Endothelial cell of umbilical vein (primary cell): Measurements from ENCODE around the gene DNAAF5. TPM values are rescaled to one million over a fixed set of nuclear protein-coding genes. Genes with fewer than 3 reads are reported as not detected.

Experiments
- BruUV-seq: library from RNA; stranded (reverse); fragments of 400-500 nt; replicated peaks from 2 replicates; lab custom pipeline; 2021; lab: Mats Ljungman, UMichigan
- CTCF ChIA-PET: fragments of 300-600, 350-600 bp; sonication (Branson Sonifier 250); formaldehyde crosslinking; loops from one replicate; lab custom pipeline; 2021; ENCODE audit warnings: antibody characterized with exemption, inconsistent platforms; lab: Charles Lee
- POLR2A ChIA-PET: fragments of 300-600, 350-600 bp; sonication (Branson Sonifier 250); formaldehyde crosslinking; loops from one replicate; lab custom pipeline; 2021; ENCODE audit warnings: antibody characterized with exemption, inconsistent platforms; lab: Charles Lee
- DNase-seq: peaks from one replicate; pipeline ENCODE4 v3.0.0-alpha.2; 2011; ENCODE audit warnings: low read depth, low spot score
- FAIRE-seq: peaks from 2 replicates; lab custom pipeline; 2011; peaks lifted over from hg19 to GRCh38; lab: Jason Lieb, UNC
- H2AFZ ChIP-seq: 2 replicates; pipeline ENCODE4 v1.6.0; 2012; ENCODE audit warnings: low read depth, low read length, control low read depth, inconsistent platforms
- H3K27ac ChIP-seq: 2 replicates; pipeline ENCODE4 v1.5.1; 2011; ENCODE audit warnings: low read depth, mild to moderate bottlenecking, control low read depth, low read length, moderate library complexity; ENCODE audit not compliant: insufficient read depth
- H3K27me3 ChIP-seq, 2 experiments: 2 replicates each; pipeline versions ENCODE4 v1.6.0 to v1.6.1; 2011; ENCODE audit warnings: low read length in 2 of 2, mixed read lengths in 1 of 2; ENCODE audit not compliant: control insufficient read depth in 2 of 2, insufficient read depth in 2 of 2
- H3K36me3 ChIP-seq, 2 experiments: 2 replicates in 1 of 2; 3 replicates in 1 of 2; pipeline ENCODE4 v1.5.1; 2011; ENCODE audit warnings: low read length in 2 of 2, mild to moderate bottlenecking in 1 of 2, moderate library complexity in 1 of 2; ENCODE audit not compliant: control insufficient read depth in 2 of 2, insufficient read depth in 2 of 2; ENCODE audit errors: extremely low read depth in 1 of 2
- H3K4me1 ChIP-seq: 3 replicates; pipeline ENCODE4 v1.5.1; 2011; ENCODE audit warnings: mild to moderate bottlenecking, low read length; ENCODE audit not compliant: control insufficient read depth, insufficient read depth; ENCODE audit errors: extremely low read depth
- H3K4me2 ChIP-seq: 2 replicates; pipeline ENCODE4 v1.6.1; 2011; ENCODE audit warnings: low read length, control low read depth, mixed read lengths; ENCODE audit not compliant: insufficient read depth
- H3K4me3 ChIP-seq, 3 experiments: fragments of 200-600 bp in 1 of 3; sonication (generic), shearing (Covaris generic) in 1 of 3; replicated peaks in 1 of 3; 2 replicates each; pipeline ENCODE4 v1.5.1; 2011 to 2016; ENCODE audit warnings: control low read depth in 3 of 3, low read length in 3 of 3, mild to moderate bottlenecking in 2 of 3, inconsistent platforms in 1 of 3, low read depth in 1 of 3, moderate library complexity in 1 of 3; ENCODE audit not compliant: insufficient read depth in 1 of 3
- H3K79me2 ChIP-seq: 2 replicates; pipeline ENCODE4 v1.6.0; 2012; ENCODE audit warnings: low read length, inconsistent platforms; ENCODE audit not compliant: control insufficient read depth, insufficient read depth
- H3K9ac ChIP-seq: replicated peaks from 2 replicates; pipeline ENCODE3; 2011; ENCODE audit warnings: low read length, control low read depth; ENCODE audit not compliant: insufficient read depth; ENCODE audit errors: extremely low read depth
- H3K9me1 ChIP-seq: replicated peaks from 3 replicates; pipeline ENCODE4 v1.6.0; 2011; ENCODE audit warnings: mild to moderate bottlenecking, low read length; ENCODE audit not compliant: control insufficient read depth, insufficient read depth; ENCODE audit errors: extremely low read depth
- H3K9me3 ChIP-seq: replicated peaks from 2 replicates; pipeline ENCODE4 v1.5.1; 2012; ENCODE audit warnings: low read length, inconsistent platforms; ENCODE audit not compliant: control insufficient read depth, insufficient read depth
- H4K20me1 ChIP-seq: replicated peaks from 2 replicates; pipeline ENCODE3; 2011; ENCODE audit warnings: mild to moderate bottlenecking, low read length; ENCODE audit not compliant: control insufficient read depth, insufficient read depth; ENCODE audit errors: extremely low read depth
- EZH2 ChIP-seq: IDR thresholded peaks from 2 replicates; pipeline ENCODE4 v1.6.1; 2012; ENCODE audit warnings: borderline replicate concordance, low read depth, mild to moderate bottlenecking, moderate library complexity, low read length, inconsistent platforms; ENCODE audit not compliant: severe bottlenecking
- FOS ChIP-seq: IDR thresholded peaks from 2 replicates; pipeline ENCODE4 v1.6.1; 2011; ENCODE audit warnings: mild to moderate bottlenecking, low read length, moderate library complexity, borderline replicate concordance; ENCODE audit not compliant: insufficient read depth
- GATA2 ChIP-seq: IDR thresholded peaks from 2 replicates; pipeline ENCODE4 v1.7.0; 2011; ENCODE audit warnings: low read depth, mild to moderate bottlenecking, moderate library complexity, mixed read lengths, low read length; ENCODE audit not compliant: insufficient read length, insufficient read depth
- JUN ChIP-seq: IDR thresholded peaks from 2 replicates; pipeline ENCODE4 v1.6.1; 2011; ENCODE audit warnings: borderline replicate concordance, low read depth; ENCODE audit not compliant: insufficient read length, insufficient read depth
- MAX ChIP-seq: IDR thresholded peaks from 2 replicates; pipeline ENCODE4 v1.6.1; 2011; ENCODE audit not compliant: insufficient read depth, insufficient read length
- MYC ChIP-seq: IDR thresholded peaks from one replicate; pipeline ENCODE4 v1.6.1; 2011; ENCODE audit warnings: mild to moderate bottlenecking, low read depth, low read length
- POLR2A ChIP-seq: IDR thresholded peaks from 2 replicates; pipeline ENCODE4 v1.6.1; 2012; ENCODE audit warnings: low read depth, mild to moderate bottlenecking, control low read depth, low read length
- POLR2AphosphoS5 ChIP-seq: IDR thresholded peaks from 2 replicates; pipeline ENCODE4 v1.6.1; 2012; ENCODE audit warnings: low read depth, mild to moderate bottlenecking, control low read depth, low read length, moderate library complexity; ENCODE audit not compliant: insufficient read depth
- dilution Hi-C: fragments of 300-500 bp; cut with MboI; formaldehyde crosslinking; loops from one replicate; pipeline ENCODE4 v1.15.0; 2019; ENCODE audit warnings: low sequenced_read_pairs; ENCODE audit not compliant: extremely low pct_ligation_motif_present
- intact Hi-C: fragments of 100-400 bp; cut with micrococcal nuclease; formaldehyde crosslinking; loops from one replicate; pipeline ENCODE4 v1.10.0; 2022
- polyA plus RNA-seq, 4 experiments: library from polyadenylated mRNA; depleted of rRNA in 3 of 4; stranded (reverse) in 3 of 4; unstranded in 1 of 4; fragments of >200 nt; gene quantifications; 2 replicates each; pipeline versions ENCODE4 v1.2.1 to v1.2.3, GENCODE V29; 2011 to 2012; ENCODE audit warnings: missing spikeins in 1 of 4
- total RNA-seq: library from RNA; stranded (reverse); gene quantifications from 2 replicates; pipeline ENCODE4 v1.2.3, GENCODE V29; 2021
- TF ChIP-seq, protein P1 (sequence below), 2 donors: IDR thresholded peaks; 1 replicate in 1 of 2; 2 replicates in 1 of 2; pipeline ENCODE4 v1.5.1; 2011; ENCODE audit warnings: low read length in 2 of 2, mild to moderate bottlenecking in 2 of 2, moderate library complexity in 2 of 2, control low read depth in 1 of 2, inconsistent platforms in 1 of 2, low read depth in 1 of 2; ENCODE audit not compliant: insufficient read depth in 1 of 2; ENCODE audit errors: extremely low read depth in 1 of 2

The DNAAF5 gene
- total and polyA plus RNA-seq, 2 donors (not counting 3 experiments of a cell fraction or from before 2014, with no cell fraction given), result 49.3 to 65.5 TPM

DNA sequence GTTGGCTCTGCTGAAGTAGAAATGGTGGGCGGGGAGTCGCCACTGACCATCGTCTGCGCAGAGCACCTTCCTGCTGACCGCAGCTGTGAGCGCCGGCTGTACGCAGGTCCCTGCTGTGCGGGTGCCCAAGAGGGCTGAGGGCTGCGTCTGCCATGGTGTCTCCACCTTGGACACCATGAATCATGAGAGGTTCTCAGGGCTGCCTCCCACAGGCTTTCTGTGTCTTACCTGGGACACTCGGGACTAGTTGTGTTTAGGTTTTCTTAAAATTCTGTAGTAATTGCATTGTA, 45.5 kb downstream of the DNAAF5 start:
- ChIA-PET CTCF (interaction anchor here (1.3 kb wide), 1 partner anchor 439 kb away, joined by 7 read pairs; no protein-coding TSS in a partner anchor), POLR2A (no interaction called here)
- H3K9ac ChIP-seq, result no peak overlapping the region
- peaks cover 15% of the 10 kb centered on the region for H3K4me1 ChIP-seq
- H3K4me2 ChIP-seq, result no peak overlapping the region
- DNase-seq (no peak), FAIRE-seq (no peak)
- no peaks in the 10 kb centered on the region for H3K9me1 ChIP-seq
- BruUV-seq, result no TSS peak
- no peaks in the 10 kb centered on the region for H3K27me3 ChIP-seq
- no peak overlapping the region for H3K27ac ChIP-seq
- no peak overlapping the region for H3K4me3 ChIP-seq
- H3K79me2 ChIP-seq, result no peaks in the 10 kb centered on the region
- TF ChIP-seq POLR2A, result no peak
- TF ChIP-seq GATA2, result no peak
- no peak for TF ChIP-seq EZH2
- no peak for TF ChIP-seq MAX
- no peak for TF ChIP-seq POLR2AphosphoS5
- TF ChIP-seq, protein P1, sequence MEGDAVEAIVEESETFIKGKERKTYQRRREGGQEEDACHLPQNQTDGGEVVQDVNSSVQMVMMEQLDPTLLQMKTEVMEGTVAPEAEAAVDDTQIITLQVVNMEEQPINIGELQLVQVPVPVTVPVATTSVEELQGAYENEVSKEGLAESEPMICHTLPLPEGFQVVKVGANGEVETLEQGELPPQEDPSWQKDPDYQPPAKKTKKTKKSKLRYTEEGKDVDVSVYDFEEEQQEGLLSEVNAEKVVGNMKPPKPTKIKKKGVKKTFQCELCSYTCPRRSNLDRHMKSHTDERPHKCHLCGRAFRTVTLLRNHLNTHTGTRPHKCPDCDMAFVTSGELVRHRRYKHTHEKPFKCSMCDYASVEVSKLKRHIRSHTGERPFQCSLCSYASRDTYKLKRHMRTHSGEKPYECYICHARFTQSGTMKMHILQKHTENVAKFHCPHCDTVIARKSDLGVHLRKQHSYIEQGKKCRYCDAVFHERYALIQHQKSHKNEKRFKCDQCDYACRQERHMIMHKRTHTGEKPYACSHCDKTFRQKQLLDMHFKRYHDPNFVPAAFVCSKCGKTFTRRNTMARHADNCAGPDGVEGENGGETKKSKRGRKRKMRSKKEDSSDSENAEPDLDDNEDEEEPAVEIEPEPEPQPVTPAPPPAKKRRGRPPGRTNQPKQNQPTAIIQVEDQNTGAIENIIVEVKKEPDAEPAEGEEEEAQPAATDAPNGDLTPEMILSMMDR (IDR thresholded peaks at IDR 0.05; ENCODE audit: extremely low read depth in 1 of 2, insufficient read depth in 1 of 2, low read depth in 1 of 2, low read length in 2 of 2), result no peak
- TF ChIP-seq FOS, result no peak
- no peak for TF ChIP-seq MYC
- no peak for TF ChIP-seq JUN
- H2AFZ ChIP-seq, result no peak overlapping the region
- intact Hi-C loops (loop anchor here (5.0 to 10.0 kb wide), 2 partner anchors 137 to 255 kb away; partner anchors contain the start of gene PDGFA), dilution Hi-C loops (no loop called here)
- no peaks in the 10 kb centered on the region for H4K20me1 ChIP-seq
- H3K9me3 ChIP-seq, result no peaks in the 10 kb centered on the region
- H3K36me3 ChIP-seq, result peaks cover 0 to 3% of the 10 kb centered on the region in 2 experiments
